K562 (cell line): ENCODE measurements around the gene CD44. TPM values are rescaled to one million over a fixed set of nuclear protein-coding genes. Genes with fewer than 3 reads are reported as not detected.

Experiments
- ATAC-seq: fragments of 200-7000 bp; cut with Tn5 transposase; 3 replicates; pipeline ENCODE4 v1.9.1; 2020; ENCODE audit warnings: moderate library complexity
- BruUV-seq: library from RNA; stranded (reverse); fragments of 400-500 nt; replicated peaks from 2 replicates; lab custom pipeline; 2021; lab: Mats Ljungman, UMichigan
- CTCF ChIA-PET: fragments of 300-600 bp; formaldehyde crosslinking; extraction: SDS; loops from one replicate; lab custom pipeline; 2021; ENCODE audit warnings: low intra/inter-chr PET ratio; lab: Yijun Ruan, JAX
- POLR2A ChIA-PET: fragments of 300-600, 350-650 bp; sonication (Branson Sonifier 250); formaldehyde crosslinking; extraction: SDS; loops from one replicate; lab custom pipeline; 2021; ENCODE audit warnings: antibody characterized with exemption, inconsistent platforms; lab: Yijun Ruan, JAX
- DNase-seq, 4 experiments: peaks; one replicate each; pipeline versions ENCODE4 v3.0.0 to v3.0.0-alpha.2; 2011 to 2018; ENCODE audit warnings: low spot score in 3 of 4, mixed read lengths in 3 of 4; ENCODE audit errors: extremely low read depth in 1 of 4
- FAIRE-seq: peaks from 2 replicates; lab custom pipeline; 2011; peaks lifted over from hg19 to GRCh38; lab: Jason Lieb, UNC
- H2AFZ ChIP-seq: 2 replicates; pipeline ENCODE4 v1.6.0; 2011; ENCODE audit warnings: low read depth, low read length, control low read depth, inconsistent platforms
- H3K27ac ChIP-seq: fragments of 200-600 bp; 3 replicates; pipeline ENCODE4 v1.8.0; 2011; ENCODE audit warnings: low read depth, mild to moderate bottlenecking, control low read depth, inconsistent platforms, low read length, moderate library complexity, mixed read lengths; ENCODE audit errors: extremely low read depth
- H3K27me3 ChIP-seq, 2 experiments: fragments of 300-600 bp in 1 of 2; 2 replicates in 1 of 2; 3 replicates in 1 of 2; pipeline versions ENCODE4 v1.6.0 to v1.8.0; 2011; ENCODE audit warnings: inconsistent platforms in 2 of 2, low read length in 2 of 2, mild to moderate bottlenecking in 1 of 2, mixed read lengths in 1 of 2, moderate library complexity in 1 of 2; ENCODE audit not compliant: control insufficient read depth in 2 of 2, insufficient read depth in 2 of 2
- H3K36me3 ChIP-seq: fragments of 300-600 bp; 3 replicates; pipeline ENCODE4 v1.8.0; 2011; ENCODE audit warnings: mild to moderate bottlenecking, low read length, inconsistent platforms; ENCODE audit not compliant: control insufficient read depth, insufficient read depth
- H3K4me1 ChIP-seq, 2 experiments: fragments of 200-600 bp in 1 of 2; replicated peaks in 1 of 2; 2 replicates in 1 of 2; 3 replicates in 1 of 2; pipeline versions ENCODE4 v1.5.1 to v1.8.0; 2011; ENCODE audit warnings: inconsistent platforms in 2 of 2, low read length in 2 of 2, mild to moderate bottlenecking in 1 of 2, mixed read lengths in 1 of 2, moderate library complexity in 1 of 2; ENCODE audit not compliant: control insufficient read depth in 2 of 2, insufficient read depth in 2 of 2
- H3K4me2 ChIP-seq: 2 replicates; pipeline ENCODE4 v1.6.1; 2011; ENCODE audit warnings: low read length, control low read depth, inconsistent platforms, mixed read lengths; ENCODE audit not compliant: insufficient read depth
- H3K4me3 ChIP-seq: fragments of 200-600 bp; sonication (generic), shearing (Covaris generic); 2 replicates; pipeline ENCODE4 v1.5.1; 2016; ENCODE audit warnings: control low read depth, inconsistent platforms
- H3K79me2 ChIP-seq: fragments of 200-600 bp; 3 replicates; pipeline ENCODE4 v1.8.0; 2011; ENCODE audit warnings: low read length, inconsistent platforms; ENCODE audit not compliant: control insufficient read depth, insufficient read depth
- H3K9ac ChIP-seq, 2 experiments: 2 replicates each; pipeline versions ENCODE4 v1.6.0 to v1.6.1; 2011; ENCODE audit warnings: low read depth in 2 of 2, low read length in 2 of 2, control low read depth in 1 of 2, inconsistent platforms in 1 of 2, mild to moderate bottlenecking in 1 of 2, mixed read lengths in 1 of 2; ENCODE audit not compliant: insufficient read depth in 1 of 2
- H3K9me1 ChIP-seq: one replicate; pipeline ENCODE4 v1.6.0; 2011; ENCODE audit warnings: inconsistent platforms, mild to moderate bottlenecking, low read length, moderate library complexity; ENCODE audit not compliant: control insufficient read depth, insufficient read depth
- H3K9me3 ChIP-seq: replicated peaks from 2 replicates; pipeline ENCODE4 v1.5.1; 2011; ENCODE audit warnings: low read depth, low read length, inconsistent platforms; ENCODE audit not compliant: control insufficient read depth, insufficient read depth
- H4K20me1 ChIP-seq: replicated peaks from 2 replicates; pipeline ENCODE4 v1.6.1; 2011; ENCODE audit warnings: low read length, inconsistent platforms, mixed read lengths; ENCODE audit not compliant: control insufficient read depth, insufficient read depth
- CBFA2T3 ChIP-seq: fragments of 450-650 bp; IDR thresholded peaks from 2 replicates; pipeline ENCODE4 v1.6.1; 2017
- CREM ChIP-seq: IDR thresholded peaks from 2 replicates; pipeline ENCODE4 v1.6.1; 2014; ENCODE audit warnings: antibody characterized with exemption, low read depth
- ETV1 ChIP-seq: fragments of 450-650 bp; conservative IDR thresholded peaks from 2 replicates; pipeline ENCODE4 v1.6.1; 2016; ENCODE audit warnings: missing genetic modification characterization, control low read depth, low read depth, missing compliant biosample characterization
- FUS ChIP-seq: fragments of 200-400 bp; formaldehyde crosslinking; optimal IDR thresholded peaks from 2 replicates; pipeline ENCODE3; 2017; ENCODE audit warnings: low read depth, low read length
- HNRNPK ChIP-seq: fragments of 200-400 bp; formaldehyde crosslinking; IDR thresholded peaks from one replicate; pipeline ENCODE4 v1.6.1; 2018; ENCODE audit warnings: mild to moderate bottlenecking, low read depth, low read length; ENCODE audit not compliant: poor library complexity, severe bottlenecking
- KLF13 ChIP-seq: fragments of 450-650 bp; IDR thresholded peaks from 2 replicates; pipeline ENCODE4 v1.6.1; 2016; ENCODE audit warnings: missing genetic modification characterization, low read depth, mild to moderate bottlenecking, missing compliant biosample characterization, moderate library complexity, borderline replicate concordance
- RUNX1 ChIP-seq: sonication (generic); IDR thresholded peaks from 2 replicates; pipeline ENCODE4 v1.6.1; 2016; ENCODE audit warnings: antibody characterized with exemption, low read depth
- SREBF2 ChIP-seq: sonication (generic); formaldehyde crosslinking; IDR thresholded peaks from 2 replicates; pipeline ENCODE4 v1.4.0; 2020; ENCODE audit warnings: mild to moderate bottlenecking, missing genetic modification reagents
- YY1 ChIP-seq, 3 experiments: IDR thresholded peaks; 2 replicates each; pipeline ENCODE4 v1.6.1; 2011; ENCODE audit warnings: low read length in 2 of 3, mild to moderate bottlenecking in 2 of 3, moderate library complexity in 2 of 3, borderline replicate concordance in 1 of 3, control low read depth in 1 of 3, low read depth in 1 of 3; ENCODE audit not compliant: insufficient read depth in 3 of 3, insufficient replicate concordance in 2 of 3, control insufficient read depth in 1 of 3, insufficient read length in 1 of 3; ENCODE audit errors: extremely low read depth in 1 of 3
- ZNF347 ChIP-seq: fragments of 450-650 bp; formaldehyde crosslinking; IDR thresholded peaks from 2 replicates; pipeline ENCODE4 v1.4.0; 2020; ENCODE audit warnings: low read depth, mild to moderate bottlenecking, moderate library complexity
- WGBS: fragments of 100-300 bp; shearing (Covaris generic); methylation state at CpG from one replicate; pipeline ENCODE4 v1.1.6; 2016; ENCODE audit warnings: low coverage, mixed read lengths; ENCODE audit not compliant: insufficient coverage; ENCODE audit errors: missing lambda C conversion rate; 5-methylcytosine and 5-hydroxymethylcytosine counted together
- in situ Hi-C: fragments of 300-500 bp; cut with MboI; formaldehyde crosslinking; loops from 4 replicates; pipeline ENCODE4 v1.15.0; 2018; ENCODE audit warnings: inconsistent platforms, mixed read lengths
- intact Hi-C: fragments of 100-400 bp; cut with micrococcal nuclease; formaldehyde crosslinking; loops from 2 replicates; pipeline ENCODE4 v1.14.2; 2022
- polyA plus RNA-seq, 8 experiments: library from polyadenylated mRNA; depleted of rRNA in 4 of 8; stranded (reverse) in 5 of 8; unstranded in 3 of 8; fragments of >200 nt; fragmentation: Nextera tagmentation in 2 of 8; fragmentation: Illumina TruSeq in 1 of 8; extraction: Ambion mirVana in 2 of 8; extraction: Trizol in 1 of 8; gene quantifications; 2 replicates each; pipeline versions ENCODE4 v1.2.1 to v1.2.3, GENCODE V29; 2011 to 2014; ENCODE audit warnings: inconsistent platforms in 1 of 8, missing spikeins in 1 of 8
- total RNA-seq, 7 experiments: library from RNA; depleted of rRNA in 6 of 7; stranded (reverse); fragments of >200 nt in 6 of 7; fragmentation: Illumina TruSeq in 2 of 7; extraction: Trizol in 2 of 7; gene quantifications; 2 replicates each; pipeline versions ENCODE4 v1.2.1 to v1.2.3, GENCODE V29; 2011 to 2021; ENCODE audit warnings: low replicate concordance in 1 of 7
- TF ChIP-seq, protein P1 (sequence below), 2 experiments: fragments of 450-650 bp; formaldehyde crosslinking in 1 of 2; IDR thresholded peaks; 2 replicates each; pipeline versions ENCODE4 v1.4.0 to v1.6.1; 2014 to 2020; ENCODE audit warnings: mild to moderate bottlenecking in 2 of 2, borderline replicate concordance in 1 of 2, low read depth in 1 of 2

Gene CD44
- total and polyA plus RNA-seq, 9 of the 15 experiments (the other 6 are each of a cell fraction or from before 2014, with no cell fraction given) = 1.2 to 13.9 (median 3.0) TPM

DNA sequence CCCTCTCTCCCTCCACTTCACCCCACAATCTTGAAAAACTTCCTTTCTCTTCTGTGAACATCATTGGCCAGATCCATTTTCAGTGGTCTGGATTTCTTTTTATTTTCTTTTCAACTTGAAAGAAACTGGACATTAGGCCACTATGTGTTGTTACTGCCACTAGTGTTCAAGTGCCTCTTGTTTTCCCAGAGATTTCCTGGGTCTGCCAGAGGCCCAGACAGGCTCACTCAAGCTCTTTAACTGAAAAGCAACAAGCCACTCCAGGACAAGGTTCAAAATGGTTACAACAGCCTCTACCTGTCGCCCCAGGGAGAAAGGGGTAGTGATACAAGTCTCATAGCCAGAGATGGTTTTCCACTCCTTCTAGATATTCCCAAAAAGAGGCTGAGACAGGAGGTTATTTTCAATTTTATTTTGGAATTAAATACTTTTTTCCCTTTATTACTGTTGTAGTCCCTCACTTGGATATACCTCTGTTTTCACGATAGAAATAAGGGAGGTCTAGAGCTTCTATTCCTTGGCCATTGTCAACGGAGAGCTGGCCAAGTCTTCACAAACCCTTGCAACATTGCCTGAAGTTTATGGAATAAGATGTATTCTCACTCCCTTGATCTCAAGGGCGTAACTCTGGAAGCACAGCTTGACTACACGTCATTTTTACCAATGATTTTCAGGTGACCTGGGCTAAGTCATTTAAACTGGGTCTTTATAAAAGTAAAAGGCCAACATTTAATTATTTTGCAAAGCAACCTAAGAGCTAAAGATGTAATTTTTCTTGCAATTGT lies 92.3 kb downstream of the CD44 start:
- H3K36me3 ChIP-seq = no peaks in the 10 kb centered on the region
- ChIA-PET POLR2A (no interaction called here), CTCF (no interaction called here)
- DNase-seq = no peak
- H3K4me2 ChIP-seq = no peak overlapping the region
- no peak for TF ChIP-seq RUNX1
- no peak for TF ChIP-seq FUS
- TF ChIP-seq CREM = no peak
- no peak for TF ChIP-seq ETV1
- no peak for TF ChIP-seq ZNF347 (CRISPR knock-in tag)
- no peak for TF ChIP-seq HNRNPK
- no peak for TF ChIP-seq YY1 (IDR thresholded peaks at IDR 0.05; ENCODE audit: borderline replicate concordance in 1 of 3, control insufficient read depth in 1 of 3, extremely low read depth in 1 of 3, insufficient read depth in 3 of 3, insufficient read length in 1 of 3, insufficient replicate concordance in 2 of 3, low read depth in 1 of 3, low read length in 2 of 3)
- TF ChIP-seq, protein P1, sequence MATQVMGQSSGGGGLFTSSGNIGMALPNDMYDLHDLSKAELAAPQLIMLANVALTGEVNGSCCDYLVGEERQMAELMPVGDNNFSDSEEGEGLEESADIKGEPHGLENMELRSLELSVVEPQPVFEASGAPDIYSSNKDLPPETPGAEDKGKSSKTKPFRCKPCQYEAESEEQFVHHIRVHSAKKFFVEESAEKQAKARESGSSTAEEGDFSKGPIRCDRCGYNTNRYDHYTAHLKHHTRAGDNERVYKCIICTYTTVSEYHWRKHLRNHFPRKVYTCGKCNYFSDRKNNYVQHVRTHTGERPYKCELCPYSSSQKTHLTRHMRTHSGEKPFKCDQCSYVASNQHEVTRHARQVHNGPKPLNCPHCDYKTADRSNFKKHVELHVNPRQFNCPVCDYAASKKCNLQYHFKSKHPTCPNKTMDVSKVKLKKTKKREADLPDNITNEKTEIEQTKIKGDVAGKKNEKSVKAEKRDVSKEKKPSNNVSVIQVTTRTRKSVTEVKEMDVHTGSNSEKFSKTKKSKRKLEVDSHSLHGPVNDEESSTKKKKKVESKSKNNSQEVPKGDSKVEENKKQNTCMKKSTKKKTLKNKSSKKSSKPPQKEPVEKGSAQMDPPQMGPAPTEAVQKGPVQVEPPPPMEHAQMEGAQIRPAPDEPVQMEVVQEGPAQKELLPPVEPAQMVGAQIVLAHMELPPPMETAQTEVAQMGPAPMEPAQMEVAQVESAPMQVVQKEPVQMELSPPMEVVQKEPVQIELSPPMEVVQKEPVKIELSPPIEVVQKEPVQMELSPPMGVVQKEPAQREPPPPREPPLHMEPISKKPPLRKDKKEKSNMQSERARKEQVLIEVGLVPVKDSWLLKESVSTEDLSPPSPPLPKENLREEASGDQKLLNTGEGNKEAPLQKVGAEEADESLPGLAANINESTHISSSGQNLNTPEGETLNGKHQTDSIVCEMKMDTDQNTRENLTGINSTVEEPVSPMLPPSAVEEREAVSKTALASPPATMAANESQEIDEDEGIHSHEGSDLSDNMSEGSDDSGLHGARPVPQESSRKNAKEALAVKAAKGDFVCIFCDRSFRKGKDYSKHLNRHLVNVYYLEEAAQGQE (IDR thresholded peaks at IDR 0.05; ENCODE audit: borderline replicate concordance) = no peak
- TF ChIP-seq, protein P1 (CRISPR knock-in tag; IDR thresholded peaks at IDR 0.05; ENCODE audit: low read depth) = no peak
- no peak for TF ChIP-seq SREBF2 (CRISPR knock-in tag)
- no peak for TF ChIP-seq CBFA2T3
- TF ChIP-seq KLF13 (tag) = no peak
- no TSS peak for BruUV-seq
- 0% methylated on average over 5 of the region's 5 CpGs for WGBS
- H2AFZ ChIP-seq = no peak overlapping the region
- no peaks in the 10 kb centered on the region for H3K4me1 ChIP-seq
- no peak overlapping the region for H3K27ac ChIP-seq
- H3K27me3 ChIP-seq = 0 out of 5 replicates have a peak, but pooled peaks cover 0 to 2% of the 10 kb centered on the region in 2 experiments
- in situ Hi-C loops = loop anchor here (25.0 kb wide), 1 partner anchor 294 kb away; no protein-coding TSS in a partner anchor
- no peaks in the 10 kb centered on the region; the same call in 1 of the 2 replicates for H4K20me1 ChIP-seq
- no peak overlapping the region for H3K9ac ChIP-seq
- intact Hi-C loops = no loop called here
- H3K9me3 ChIP-seq = no peaks in the 10 kb centered on the region
- no peak overlapping the region for H3K4me3 ChIP-seq
- FAIRE-seq = no peak
- ATAC-seq = no peak
- no peaks in the 10 kb centered on the region for H3K9me1 ChIP-seq
- no peaks in the 10 kb centered on the region for H3K79me2 ChIP-seq
